NCI-H1048 (cell line): Measurements from ENCODE around the gene ADCY3.

Experiments used
- DNase-seq: peaks from one replicate; lab custom pipeline; 2025; lab: John Stamatoyannopoulos, UW

ADCY3 gene

DNA sequence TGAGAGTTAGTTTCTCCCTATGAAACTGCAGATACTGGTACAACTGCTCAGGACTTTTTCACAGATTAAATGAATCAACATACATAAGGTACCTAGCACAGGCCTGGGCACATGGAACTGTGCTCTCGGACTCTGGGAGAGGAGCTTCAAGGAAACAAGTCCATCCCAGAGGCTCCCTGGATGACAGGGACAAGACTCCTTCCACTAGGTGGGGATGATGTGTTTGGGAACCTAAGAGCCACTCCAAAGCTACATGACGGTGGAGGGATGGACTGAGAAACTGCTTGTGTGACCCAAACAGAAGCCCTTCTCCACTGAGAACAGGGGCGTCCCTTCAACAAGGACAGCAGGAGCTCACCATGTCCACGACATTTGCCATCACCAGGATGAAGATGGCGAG lies 89.7 kb downstream of the ADCY3 start:
- no peak for DNase-seq

DNA sequence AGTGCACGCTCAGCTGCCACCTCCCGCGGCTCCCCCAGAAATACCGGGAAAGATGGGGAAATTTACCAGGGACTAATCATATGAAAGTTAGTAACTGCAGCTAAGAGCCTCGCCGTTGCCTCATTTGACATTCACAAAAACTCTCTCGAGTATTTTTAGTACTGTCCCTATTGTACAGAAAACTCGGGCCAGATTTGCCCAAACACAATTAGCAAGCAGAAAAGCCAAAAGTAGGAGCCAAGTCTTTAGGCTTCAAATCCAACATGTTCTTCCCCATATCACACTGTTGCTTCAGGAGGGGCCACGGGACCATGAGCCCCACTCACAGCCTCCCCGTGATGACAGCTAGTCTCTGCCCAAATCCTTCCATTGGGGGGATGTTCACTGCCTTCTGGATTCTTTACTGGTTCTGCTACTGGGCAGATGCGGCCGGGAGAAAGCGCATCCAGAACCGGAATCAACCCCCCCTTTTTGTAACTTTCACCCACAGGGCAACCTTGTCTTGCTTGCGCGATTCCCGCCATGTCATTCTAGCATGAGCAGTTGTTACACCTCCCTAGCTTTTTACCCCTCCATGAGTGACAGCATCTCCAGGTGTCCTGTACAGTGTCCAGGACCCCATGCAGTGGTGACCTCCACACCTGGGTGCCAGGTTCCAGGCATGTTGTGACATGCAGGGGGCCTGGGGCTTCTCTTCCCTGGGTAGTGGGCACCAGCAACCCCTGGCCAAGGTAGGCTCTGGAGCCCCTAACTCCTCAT lies 91.6 kb downstream of the ADCY3 start:
- DNase-seq, result no peak

DNA sequence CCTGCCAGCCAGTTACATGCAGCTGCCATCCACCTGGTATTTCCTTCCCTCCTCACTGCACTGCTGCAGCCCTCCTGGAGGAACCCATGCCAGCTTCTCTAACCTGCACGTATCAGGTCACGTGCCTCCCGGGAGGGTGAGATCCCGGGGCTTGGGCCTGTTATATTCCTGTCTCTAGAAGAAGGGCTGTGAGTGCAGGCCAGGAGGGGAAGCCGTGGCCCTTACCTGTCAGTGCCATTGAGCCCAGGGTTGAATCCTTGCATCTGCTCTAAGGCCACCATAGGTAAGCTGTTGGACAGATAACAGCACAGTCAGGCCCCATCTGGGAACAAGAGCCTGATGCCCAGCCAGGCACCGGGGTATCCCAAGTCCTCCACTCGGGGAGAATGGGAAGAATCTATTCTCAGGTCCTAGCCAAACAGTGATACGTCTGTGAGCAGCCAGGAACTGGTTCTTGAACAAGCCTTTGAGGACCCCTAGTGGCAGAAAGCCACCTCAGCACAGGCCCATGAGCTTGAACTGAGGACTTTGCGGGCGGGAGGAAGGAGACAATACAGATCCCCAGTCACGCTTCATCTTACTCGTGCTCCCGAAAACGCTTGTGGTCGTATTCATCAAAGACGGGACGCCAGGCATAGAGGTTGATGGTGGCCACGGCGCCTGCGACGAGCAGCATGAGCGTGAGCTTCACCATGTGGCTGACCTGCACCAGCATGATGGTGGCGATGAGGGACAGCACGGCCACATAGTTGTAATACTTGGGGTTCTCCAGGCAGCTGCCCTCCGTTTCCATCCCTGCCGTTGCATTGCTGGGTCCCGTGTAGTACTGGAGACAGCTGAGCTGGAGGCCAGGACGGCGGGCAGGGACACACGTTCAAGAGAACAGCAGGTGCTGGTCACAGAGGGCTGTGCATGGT lies 92.5 kb downstream of the ADCY3 start:
- DNase-seq, result peak; percentile 45

- DNase-seq, result no peak
These were observed 93.3 kb downstream of the ADCY3 start for GRCh38 chr2:24826773-24827145.

- DNase-seq, result no peak
These were observed 93.9 kb downstream of the ADCY3 start for GRCh38 chr2:24825883-24826772.

DNA sequence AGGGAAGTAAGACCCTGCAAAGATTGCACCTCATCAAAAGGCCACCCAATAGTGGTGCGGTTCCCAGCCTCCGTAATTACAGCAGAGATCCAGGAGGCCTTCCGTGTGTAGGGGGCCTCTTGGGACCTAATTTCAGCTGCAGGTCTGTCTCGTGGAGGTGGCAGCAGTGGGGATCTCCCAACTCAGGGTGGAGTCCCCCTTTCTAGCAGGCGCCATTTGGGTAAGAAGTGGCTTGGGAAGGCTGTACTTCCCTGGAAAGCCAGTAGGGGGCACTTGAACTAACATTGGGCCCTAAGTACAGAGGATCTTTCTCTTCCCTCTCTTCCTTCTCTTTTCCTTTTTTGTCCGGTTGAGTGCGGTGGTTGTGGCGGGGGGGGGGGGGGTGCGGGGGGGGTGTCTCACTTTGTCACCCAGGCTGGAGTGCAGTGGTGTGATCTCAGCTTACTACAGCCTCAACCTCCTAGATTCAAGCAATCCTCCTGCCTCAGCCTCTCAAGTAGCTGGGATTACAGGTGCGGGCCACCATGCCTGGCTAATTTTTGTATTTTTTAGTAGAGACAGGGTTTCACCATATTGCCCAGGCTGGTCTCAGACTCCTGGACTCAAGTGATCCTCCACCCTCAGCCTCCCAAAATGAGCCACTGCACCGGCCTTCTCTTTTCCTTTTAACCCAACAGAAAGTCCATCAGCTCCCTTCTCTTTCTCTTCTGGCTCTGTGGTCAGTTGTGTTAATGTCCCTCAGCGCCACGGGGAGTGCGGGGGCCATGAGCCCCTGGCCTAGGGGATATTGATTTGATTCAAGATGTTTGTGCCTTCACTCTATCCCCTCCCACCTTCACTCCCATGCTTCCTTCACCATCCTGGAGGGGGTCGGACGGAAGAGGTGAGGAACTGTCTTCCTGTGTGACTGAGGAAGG lies 94.8 kb downstream of the ADCY3 start:
- no peak for DNase-seq

GRCh38 chr2:24824071-24824588 lies 95.9 kb downstream of the ADCY3 start:
- no peak for DNase-seq

GRCh38 chr2:24822049-24822706 lies 97.9 kb downstream of the ADCY3 start:
- DNase-seq, result no peak

DNA sequence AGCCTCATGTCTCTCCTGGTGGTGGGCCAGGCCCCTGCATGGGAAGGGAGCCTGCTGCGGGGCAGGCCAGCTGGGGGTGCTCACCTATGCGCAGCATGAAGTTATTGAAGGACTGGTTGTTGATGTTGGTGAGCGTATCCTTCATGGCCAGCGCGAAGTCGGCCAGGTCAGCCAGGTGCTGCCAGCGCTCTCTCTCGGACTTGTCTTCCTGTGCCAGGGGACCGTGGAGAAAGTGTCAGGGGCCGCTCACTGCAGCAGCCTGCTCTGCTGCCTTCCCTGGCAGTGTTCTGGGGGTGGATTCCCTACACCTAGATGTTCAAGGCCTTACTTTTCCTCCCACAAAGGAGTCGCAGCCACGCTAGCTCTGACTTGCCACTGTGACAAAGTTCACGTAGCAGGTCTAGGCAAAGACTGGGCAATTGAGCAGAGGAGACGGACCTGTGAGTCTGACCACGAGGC lies 98.6 kb downstream of the ADCY3 start:
- DNase-seq, result no peak

GRCh38 chr2:24820598-24821432 lies 99.2 kb downstream of the ADCY3 start:
- no peak for DNase-seq

DNA sequence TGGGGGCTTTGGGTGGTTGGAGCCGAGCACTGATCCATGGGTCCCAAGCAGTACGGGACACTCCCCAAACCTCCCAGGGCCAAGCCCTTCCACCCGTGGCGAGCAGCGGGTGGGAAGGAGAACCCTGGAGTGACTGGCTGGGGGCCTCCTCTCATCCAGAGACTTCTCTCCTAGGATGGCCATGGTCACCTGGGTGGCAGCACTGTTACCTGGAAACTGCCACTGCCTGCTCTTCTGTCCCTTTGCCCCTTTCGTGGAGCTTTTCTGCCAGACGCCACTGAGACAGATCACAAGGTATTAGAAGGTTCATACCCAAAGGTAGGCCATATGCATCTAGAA lies 99.9 kb downstream of the ADCY3 start:
- no peak for DNase-seq

DNA sequence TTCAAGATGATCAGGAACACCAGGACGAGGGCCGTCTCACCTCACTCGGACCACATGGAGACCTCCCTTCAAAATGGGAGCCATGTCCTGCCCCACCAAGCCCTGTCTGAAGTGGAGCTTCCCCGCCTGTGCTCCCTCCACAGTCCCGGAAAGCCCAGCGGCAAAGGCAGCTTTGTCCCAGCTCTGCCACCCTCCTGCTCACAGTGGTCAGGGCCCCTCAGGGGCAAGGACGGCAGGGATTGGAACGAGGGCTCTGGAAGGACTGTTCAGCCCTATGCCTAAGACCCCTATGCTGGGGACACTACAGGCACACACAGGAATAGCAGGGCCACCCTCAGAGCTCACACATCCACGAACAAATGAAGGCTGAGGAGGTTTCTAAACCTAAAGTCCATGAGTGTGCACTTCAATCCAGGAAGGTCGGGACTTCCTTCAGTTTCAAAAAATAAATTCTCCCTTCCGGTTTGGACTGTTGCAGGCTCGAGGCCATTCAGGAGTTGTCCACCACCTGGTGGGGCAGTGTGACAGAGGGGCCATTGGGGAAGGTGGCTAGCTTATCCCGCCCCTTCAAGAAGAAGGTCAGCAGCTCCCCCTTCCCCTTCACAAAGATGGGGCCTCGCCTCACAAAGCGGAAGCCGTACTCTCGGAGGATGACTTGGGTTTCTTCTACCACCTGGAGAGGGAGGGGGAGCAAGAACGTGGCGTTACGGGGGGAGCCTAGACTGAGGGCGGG lies 100.4 kb downstream of the ADCY3 start:
- DNase-seq, result no peak

- no peak for DNase-seq
These were observed 101.3 kb downstream of the ADCY3 start for GRCh38 chr2:24818721-24819167.

- no peak for DNase-seq
These were observed 103.2 kb downstream of the ADCY3 start for GRCh38 chr2:24816884-24817283.

DNA sequence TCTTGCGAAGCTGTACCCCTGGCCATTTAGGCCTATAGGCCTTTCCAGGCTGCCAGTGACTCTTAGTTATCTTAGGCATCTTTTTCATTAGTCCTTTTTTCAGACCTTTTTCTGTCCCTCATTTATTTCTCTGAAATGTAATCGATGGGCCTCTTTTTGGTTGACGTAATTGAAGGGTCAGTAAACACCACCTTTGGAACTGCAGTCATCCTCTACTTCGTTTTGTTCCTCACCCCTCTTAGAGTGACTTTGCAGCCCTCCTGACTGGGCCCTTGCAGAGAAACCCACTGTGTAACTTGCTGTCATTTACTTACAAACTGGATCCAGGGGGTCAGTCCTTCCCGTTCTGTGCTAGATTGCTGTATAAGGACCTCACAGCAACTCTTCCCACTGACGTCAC lies 103.6 kb downstream of the ADCY3 start:
- no peak for DNase-seq

- no peak for DNase-seq
These were observed 104.9 kb downstream of the ADCY3 start for GRCh38 chr2:24815171-24815570.

- DNase-seq, result no peak
These were observed 105.5 kb downstream of the ADCY3 start for GRCh38 chr2:24814516-24814915.

GRCh38 chr2:24813691-24814137 lies 106.3 kb downstream of the ADCY3 start:
- DNase-seq, result no peak
